Stimulated activated CD4-positive, alpha-beta T cell treated with anti-CD3 and anti-CD28 coated beads, Interleukin-2, amount 100 ng/mL, for 4 hours (primary cell): ENCODE data around the gene ZNF212.

ENCODE experiments used
- DNase-seq: peaks from one replicate; pipeline ENCODE4 v3.0.0-alpha.2; 2020; ENCODE audit warnings: low read depth

ZNF212 gene

DNA sequence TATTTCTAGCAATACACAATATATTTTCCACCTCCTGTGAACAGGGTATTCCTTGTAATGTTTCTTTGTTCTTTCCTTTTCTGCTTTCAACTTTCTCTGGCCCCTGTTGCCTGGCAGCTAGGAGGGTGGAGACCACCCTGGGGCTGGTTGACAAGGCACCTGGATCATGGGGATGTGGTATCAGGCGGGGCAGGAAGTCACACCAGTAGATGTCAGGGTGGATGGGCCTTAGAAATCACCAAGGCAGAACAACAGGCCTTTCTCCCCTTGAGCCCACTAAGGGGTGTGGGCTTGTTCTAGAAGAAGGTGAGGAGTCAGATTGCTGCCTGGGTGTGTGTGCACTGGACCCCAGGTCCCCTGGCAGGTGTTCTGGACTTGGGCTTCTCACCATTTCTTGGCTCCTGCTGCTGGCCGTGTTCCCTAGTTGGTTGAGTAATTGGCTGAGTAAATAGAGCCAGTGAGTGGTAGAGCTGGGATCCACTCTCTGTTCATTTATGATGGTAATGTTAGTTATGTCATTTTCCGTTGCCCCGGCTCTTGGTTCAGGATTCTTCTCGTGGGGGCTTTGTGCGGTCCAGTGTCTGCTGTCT, 47.5 kb downstream of the ZNF212 start:
- DNase-seq = no peak

DNA sequence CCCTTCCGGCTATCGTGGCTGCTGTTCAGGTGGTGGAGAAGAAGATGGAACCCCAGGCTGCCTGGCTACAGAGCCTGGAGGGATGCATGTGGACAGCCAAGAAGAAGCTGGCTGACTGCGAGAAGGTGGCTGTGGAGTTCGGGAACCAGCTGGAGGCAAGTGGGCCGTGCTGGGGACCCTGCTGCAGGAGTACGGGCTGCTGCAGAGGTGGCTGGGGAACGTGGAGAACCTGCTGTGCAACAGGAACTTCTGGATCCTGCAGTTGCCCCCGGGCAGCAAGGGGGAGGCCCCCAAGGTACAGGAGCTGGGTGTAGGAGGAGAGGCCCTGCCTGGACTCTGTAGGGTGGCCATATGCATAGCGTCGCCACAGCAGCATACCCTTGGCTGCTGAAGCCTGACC, 48.2 kb downstream of the ZNF212 start:
- DNase-seq = no peak

DNA sequence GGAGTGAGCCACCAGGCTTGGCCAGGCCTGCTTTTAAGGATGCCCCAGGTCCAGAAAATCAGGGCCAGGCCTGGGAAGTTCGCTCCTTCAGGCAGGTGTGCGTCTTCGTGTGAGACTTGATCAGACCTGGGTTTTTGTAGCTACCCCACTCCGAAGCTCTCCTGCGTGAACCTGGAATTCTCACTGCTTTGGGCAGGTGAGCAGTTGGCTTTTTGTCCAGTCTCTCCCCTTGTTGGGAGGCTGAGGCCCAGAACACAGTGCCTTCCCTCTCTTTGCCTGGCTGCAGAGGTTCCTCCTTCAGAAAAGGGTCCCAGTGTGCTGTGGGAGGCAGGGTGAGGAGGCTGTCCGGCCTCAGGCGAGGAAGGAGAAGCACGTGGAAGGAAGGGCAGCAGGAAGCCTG, 49.8 kb downstream of the ZNF212 start:
- no peak for DNase-seq

DNA sequence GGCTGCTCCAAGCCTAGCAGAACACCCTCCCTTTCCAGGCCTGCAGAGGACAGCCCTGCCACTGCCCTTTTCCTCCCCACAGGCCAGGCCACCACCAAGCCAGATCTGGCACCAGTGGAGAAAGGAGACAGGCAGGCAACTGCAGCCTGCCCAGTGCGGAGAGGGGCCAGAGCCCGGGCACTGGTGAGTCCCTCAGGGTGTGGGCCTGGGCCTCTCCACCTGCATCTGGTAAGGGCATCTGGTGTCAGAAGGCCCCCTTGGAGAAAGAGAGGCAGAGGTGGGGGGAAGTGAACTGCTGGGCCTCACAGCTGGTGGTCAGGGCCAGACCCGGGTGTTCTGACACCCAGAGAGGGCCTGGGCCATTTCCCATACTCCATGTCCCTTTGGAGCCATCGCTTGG, 50.4 kb downstream of the ZNF212 start:
- DNase-seq = no peak

DNA sequence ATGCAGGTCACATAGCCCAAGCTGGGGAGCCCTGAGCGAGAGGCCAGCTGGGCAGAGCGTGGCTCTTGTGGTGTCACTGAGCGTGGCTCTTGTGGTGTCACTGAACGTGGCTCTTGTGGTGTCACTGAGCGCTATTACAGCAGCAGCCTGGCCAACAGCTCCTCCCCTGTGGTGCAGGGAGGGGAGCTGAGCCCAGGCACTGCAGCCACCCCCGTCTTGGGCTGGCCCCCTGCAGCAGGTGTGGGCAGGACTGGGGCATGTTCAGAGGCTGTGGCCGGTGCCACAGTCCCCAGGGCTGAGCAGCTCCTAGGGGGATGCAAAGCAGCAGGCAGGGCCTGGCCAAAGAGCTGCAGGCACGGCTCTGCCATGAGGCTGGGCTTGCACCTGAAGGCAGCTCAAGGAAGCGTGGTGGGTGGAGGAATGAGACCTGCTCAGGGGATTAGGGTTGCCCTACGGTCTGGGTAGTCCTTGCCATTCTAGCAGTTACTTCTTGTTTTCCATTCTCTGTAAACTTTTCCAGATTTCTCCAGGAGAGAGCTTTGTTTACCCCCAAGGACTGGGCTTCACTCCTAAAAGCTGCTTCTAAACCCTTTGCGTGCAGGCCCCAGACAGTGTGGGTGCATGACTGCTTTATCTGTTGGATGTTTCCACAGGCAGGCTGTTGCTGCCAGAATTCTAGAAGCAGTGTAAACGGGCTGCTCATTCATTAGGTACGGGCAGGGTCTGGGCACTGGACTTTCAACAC, 51.8 kb downstream of the ZNF212 start:
- DNase-seq = no peak

DNA sequence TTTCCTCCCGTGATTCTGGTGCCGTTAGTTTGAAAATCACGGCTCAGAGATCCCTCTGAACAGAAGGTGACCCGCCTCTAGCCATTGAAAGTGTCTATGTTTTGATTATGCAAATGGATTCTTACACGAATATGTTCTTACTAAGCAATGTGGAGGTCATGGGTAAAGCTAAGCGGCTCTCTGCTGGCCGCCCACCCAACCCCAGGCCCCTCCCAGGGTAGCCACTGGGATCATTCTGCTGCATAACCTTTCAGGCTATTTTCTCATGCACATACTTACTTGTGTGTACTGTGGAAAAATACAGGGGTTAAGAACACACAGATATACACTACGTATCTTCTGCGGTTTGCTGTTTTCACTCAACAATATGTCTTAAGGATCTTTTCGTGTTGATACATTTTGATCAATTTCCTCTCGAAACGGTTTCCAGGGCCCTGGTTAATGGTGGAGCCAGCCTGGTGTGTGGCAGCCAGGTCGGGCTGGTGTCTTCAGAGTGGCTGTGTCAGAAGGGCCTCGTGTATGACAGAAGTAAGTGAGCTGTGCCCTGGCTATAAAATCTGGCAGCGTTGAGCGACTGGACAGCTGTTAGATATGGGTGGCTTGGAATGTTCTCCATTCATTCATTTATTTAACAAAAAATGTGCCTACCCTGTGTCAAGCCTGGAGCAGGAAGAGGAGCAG, 52.5 kb downstream of the ZNF212 start:
- no peak for DNase-seq

DNA sequence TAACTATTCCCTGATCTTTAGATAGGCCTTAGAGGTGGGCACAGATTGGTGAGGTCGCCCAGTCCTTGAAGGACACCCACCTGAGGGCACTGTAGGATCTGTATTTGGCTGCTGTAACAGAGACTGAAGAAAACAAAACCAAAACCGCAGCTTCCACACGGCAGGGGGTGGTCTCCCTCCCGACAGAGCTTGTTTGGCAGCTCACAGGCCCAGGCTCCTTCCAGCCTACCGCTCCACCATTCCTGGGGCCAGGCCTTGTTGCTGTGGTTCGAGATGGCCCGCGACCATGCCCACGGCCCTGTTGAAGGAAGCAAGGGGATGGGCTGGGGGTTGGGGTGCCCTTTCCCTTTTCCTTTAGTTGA, 53.0 kb downstream of the ZNF212 start:
- DNase-seq = no peak

DNA sequence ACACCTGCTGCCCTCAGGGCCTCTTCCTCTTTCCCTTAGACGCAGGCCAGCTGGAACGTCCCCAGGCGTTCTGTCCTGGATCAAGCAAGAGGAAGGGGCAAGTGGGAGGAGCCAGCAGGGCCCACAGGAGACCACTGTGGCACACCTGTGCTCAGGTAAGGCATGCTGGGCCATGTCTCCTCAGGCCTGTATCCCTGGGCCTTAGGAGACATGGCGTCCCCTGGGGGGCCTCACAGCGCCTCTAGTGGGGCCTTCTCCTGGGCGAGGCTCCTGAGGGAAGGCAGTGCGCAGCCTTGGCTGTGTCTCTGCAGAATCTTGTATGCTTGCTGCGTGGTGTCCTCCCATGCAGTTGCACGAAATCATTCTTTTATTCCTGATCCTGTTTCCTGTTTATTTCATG, 53.9 kb downstream of the ZNF212 start:
- DNase-seq = no peak

DNA sequence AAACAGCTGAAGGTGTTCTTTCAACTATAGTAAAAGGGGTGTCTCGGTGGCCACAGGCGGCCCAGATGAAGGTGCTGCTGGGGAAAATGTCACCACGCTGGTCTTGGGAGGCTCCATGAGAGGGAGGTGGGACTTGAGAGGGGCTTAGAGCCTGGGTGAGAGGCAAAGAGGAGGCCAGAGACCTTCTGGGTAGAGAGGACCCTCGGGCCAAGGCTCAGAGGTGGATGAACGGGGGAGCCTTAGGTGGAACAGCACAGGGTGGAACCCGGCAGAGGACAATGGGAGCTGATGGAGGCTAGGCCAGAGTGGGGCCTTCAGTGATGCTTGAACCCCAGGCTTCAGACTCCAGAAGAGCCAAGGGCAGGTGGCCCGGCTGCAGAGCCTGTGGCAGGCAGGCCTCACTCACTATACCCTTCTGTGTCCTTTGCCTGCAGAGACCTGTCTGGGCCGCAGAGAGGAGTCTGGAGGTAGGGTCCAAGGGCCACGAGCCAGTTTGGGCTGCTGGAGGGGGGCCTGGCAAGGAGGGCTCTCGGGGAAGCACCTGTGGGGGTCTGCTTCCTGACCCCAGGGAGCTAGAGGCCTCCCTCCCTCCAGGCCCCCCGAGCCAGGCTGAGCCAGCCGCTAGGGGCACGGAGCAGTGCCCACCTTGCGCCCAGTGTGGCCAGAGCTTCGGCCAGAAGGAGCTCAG, 54.6 kb downstream of the ZNF212 start:
- DNase-seq = no peak

DNA sequence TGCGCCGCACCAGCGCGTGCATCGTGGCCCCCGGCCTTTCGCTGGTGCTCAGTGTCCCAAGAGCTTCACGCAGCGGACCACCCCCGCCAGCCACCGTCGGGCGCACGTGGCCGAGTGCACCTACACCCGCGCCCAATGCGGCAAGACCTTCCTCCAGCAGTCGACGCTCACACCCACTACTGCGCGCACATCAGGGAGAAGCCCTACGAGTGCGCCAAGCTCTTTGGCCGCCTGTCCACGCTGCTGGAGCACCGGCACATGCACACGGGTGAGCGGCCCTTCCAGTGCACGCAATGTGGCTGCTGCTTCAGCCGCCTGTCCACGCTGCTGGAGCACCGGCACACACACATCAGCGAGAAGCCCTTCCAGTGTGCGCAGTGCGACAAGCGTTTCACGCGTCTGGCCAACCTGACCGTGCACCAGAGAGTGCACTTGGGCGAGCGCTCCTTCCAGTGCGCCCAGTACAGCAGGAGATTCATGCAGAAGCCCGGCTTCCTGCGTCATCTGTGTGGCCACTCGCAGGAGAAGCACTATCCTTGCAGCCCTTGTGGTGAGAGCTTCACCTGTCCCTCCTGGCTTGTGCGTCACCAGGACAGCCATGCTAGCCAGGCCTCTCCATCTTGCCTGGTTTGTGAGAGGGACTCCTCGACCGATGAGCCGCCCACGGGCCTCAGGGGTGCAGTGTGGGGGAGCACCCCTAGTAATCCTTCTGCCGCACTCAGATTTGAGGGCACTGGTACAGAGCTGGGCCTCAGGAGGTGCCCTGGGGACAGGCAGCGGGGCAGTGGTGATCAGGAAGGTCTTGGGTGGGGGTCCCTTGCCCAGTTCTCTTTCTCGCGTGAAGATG, 55.4 kb downstream of the ZNF212 start:
- no peak for DNase-seq

DNA sequence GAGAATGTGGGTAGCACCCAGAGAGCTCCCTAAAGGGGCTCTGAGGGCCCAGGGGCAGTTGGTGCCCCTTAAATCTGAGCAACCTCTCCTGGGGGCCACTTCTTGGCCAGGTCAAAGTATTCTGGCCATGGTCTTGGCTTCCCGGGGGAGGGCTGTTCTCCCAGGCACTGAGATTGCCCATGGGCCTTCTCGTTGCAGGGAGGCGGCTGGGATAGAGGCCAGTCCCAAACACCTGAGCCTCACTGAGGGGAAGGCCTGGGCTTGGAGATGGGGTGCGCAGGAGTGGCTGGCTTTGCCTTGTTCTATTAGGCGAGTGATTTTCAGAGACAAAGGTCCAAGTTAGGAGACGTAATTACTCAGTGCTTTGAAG, 56.0 kb downstream of the ZNF212 start:
- no peak for DNase-seq

DNA sequence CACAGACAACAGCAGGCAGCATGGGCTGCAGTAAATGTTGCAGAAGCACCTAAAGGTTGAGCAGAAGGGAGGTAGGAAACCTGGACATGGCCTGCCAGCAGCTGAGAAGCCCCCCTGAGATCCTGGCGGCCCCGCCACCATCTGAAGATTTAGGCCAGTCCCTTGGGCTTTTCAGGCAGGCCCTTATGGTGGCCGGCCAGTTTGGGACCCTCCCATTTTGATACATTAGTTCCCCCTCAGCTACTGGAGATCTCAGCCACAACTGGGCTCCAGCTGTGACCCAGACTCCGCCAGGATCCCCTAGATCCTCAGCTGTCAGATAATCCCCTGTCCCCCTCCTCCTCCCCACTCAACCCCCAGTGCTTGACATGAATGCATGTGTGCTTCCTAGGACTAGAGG, 56.9 kb downstream of the ZNF212 start:
- no peak for DNase-seq

DNA sequence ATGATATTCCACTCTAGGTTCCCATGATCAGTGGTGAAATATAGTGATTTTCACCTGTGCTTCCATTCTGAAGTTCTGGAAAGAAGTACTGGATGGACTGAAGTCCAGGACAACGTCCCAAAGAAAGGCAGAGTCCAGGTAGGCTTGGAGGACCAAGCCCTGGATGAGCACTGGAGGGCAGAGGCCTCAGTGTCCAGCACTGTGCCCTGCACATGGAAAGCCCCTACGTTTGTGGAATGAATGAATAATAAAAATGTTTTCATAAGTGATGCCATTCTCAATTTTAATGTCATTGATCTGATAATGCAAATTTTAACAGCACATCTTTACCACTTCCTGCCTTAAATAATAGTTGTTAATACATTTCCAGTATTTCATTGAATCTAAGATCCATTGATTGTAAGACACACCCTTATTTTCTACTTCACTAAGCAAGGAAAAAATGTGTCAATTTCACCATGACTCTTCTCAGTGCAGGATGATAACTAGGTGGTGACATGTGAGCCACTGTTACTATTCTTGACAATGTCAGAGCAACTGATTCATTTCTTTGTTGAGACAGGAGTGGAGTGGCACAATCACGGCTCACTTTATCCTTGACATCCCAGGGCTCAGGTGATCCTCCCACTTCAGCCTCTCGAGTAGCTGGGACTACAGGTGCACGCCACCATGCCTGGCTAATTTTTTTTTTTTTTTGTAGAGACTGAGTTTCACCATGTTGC, 57.7 kb downstream of the ZNF212 start:
- DNase-seq = no peak

DNA sequence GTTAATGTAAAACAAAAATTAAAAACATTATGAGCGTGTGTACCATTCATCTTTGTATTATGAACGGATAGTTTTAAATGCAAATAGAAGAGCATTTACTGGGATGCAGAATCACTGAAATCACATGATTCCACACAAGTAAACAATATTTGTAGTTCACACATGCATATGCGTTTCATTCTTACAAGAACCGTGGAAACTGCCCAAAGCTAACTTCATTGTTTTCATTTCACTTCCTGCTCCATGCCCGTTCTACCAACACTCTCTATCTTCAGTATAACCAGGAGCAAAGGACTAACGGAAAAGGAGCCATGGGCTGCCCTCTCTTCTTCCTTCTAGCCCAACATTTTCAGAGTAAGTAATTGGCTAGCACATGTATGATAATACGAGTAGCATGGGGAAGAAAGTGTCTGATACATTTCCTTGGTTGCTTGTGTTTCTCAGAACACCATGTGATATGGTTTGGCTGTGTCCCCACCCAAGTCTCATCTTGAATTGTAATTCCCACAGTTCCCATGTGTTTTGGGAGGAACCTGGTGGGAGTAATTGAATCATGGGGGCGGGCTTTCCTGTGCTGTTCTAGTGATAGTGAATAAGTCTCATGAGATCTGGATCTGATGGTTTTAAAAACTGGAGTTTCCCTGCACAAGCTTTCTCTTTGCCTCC, 61.3 kb downstream of the ZNF212 start:
- DNase-seq = no peak

DNA sequence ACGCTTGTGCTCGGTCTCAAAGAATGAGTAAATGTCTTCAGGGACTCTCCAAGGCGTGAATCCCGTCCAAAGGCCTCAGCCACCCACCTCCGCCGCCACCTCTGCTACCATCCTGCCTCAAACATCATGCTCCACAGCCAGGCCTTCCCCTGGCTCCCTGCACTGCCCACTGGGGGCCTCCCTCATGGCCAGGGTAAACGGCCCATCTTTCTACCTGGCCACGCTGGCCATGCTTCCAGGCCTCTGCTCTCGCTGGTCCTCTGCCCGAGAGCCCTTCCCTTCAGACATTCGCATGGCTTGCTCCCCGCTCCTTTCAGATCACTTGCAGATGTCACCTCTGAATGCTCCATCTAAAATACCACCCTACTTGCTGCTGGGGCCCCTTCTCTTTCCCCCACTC, 62.8 kb downstream of the ZNF212 start:
- DNase-seq = no peak

DNA sequence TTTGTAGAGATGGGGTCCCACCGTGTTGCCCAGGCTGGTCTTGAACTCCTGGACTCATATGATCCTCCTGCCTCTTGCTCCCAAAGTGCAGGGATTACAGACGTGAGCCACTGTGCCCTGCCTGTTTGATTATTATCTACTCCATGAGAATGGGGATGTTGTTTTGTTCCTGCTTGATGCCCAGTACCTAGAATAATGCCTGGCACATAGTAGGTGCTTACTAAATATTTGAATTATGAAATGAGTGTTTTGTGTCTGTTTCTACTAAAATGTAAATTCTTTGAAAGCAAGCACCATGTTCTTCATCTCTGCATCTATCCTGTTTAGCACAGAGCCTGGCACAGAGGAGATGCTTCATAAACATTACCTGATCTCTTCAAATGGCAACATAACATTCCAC, 63.4 kb downstream of the ZNF212 start:
- DNase-seq = no peak

DNA sequence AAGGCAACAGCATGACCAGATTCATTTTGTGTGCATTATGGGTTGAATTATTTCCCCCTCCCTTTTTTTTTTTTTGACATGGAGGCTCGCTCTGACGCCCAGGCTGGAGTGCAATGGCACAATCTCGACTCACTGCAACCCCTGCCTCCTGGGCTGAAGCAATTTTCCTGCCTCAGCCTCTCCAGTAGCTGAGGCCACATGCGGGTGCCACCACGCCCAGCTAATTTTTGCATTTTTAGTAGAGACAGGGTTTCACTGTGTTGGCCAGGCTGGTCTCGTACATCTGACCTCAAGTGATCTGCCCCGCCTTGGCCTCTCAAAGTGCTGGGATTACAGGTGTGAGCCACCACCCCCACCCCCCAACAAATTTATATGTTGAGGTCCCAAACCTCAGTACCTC, 64.6 kb downstream of the ZNF212 start:
- no peak for DNase-seq
